NCI-H1105 treated with DMSO at 0.1 percent for 48 hours (cell line): Measurements from ENCODE around the gene SOHLH1.

Experiments
- DNase-seq: peaks from one replicate; lab custom pipeline; 2025; lab: John Stamatoyannopoulos, UW

Gene SOHLH1

DNA sequence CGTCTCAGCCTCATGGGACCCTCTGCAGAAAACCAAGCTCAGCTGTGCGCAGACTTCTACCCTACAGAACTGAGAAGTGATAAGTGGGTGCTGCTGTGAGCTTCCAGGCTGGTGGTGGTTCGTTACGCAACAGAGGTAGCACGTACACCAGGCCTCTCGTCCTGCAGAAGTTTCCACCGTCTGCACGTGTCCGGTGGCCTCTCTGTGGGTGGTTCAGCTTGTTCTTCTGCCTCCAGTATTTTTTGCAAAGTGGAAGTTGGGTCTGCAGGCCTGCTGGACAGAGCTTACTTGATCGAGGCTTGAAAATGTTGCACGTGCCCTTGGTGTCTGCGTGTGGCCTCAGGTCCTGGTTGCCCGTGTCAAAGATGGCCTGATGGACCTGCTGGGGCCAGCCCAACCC, 30.2 kb upstream of the SOHLH1 start:
- DNase-seq = no peak

DNA sequence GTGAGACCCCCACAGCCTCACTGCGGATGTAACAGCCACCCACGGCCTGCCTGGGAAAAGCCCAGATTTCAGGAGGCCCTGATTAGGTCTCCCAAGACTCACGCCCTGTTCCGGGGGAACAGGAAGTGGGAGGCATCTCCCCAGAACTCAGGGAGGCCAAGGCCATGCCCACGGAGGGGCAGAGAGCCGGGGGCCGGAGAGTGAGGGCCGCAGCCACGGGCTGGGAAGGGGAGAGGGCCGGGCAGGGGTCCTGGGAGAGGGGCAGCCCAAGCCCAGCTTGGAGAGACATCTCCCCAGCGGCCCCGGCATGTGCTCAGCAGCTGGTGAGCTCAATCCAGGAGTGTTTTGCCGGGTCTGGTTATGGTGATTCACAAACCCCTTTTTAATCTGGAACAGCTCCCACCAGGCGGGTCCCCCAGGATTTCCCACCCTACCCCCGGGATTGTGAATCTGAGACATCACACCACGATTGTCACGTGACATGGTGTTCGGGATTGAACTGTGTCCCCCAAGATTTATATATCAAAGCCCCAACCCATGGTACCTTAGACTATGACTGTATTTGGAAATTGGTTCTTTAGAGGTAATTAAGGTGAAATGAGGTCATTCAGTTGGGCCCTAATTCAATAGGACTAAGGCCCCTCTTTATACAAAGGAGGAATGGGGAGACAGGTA, 29.3 kb upstream of the SOHLH1 start:
- no peak for DNase-seq

DNA sequence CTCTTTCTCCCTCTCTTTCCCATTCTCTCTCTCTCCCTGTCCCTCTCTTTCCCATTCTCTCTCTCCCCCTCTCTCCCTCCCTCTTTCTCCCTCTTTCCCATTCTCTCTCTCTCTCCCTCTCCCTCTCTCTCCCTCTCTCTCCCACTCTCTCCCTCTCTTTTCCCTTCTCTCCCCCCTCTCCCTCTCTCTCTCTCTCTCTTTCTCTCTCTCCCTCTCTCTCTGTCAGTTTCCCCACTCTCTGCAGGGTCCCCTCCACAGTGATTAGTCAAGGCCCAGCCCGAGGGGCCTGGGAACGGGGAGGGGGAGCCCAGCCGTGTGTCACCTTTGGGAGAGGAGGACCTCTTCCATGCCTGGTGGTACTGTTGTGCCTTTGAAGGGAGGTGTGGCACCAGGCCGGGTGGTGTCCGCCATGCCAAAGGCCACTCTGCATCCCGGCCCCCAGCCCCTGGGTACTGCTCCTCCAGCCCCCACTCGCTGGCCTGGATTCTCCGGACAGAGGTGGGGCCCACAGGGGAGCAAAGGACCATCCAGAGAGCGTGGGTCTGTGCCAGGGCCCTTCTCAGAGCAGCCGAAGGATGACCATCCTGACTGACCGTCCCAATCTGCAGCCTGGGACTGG, 28.1 kb upstream of the SOHLH1 start:
- DNase-seq = no peak

DNA sequence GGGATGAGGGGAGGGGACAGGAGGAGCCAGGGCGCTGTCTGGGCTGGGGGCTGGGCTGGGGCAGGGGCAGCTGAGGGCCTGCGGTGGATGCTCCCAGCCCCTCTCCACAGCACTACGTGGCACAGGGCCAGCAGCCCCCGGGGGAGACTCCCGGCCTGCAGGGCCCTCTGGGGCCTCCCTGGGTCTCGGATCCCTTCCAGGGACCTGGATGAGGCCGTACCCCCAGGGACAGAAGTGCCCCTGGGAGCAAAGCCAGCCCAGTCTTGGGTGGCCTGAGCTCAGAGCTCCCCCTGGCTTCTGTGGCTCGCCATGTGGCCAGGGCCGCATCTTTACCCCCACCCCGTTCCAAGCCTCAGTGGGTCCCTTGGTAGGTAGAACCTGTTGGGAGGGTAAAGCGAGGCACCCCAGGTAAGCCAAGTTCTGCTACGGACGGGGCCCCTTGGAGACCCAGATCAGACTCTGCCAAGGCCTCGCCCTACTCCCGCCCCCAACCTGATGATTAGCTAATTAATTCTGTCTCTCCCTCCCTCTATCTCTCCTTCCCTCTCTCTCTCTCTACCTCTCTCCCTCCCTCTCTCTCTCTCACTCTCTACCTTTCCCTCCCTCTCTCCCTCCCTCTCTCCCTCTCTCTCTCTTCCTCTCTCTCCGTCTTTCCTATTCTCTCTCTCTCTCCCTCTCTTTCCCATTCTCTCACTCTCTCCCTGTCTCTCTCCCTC, 27.0 kb upstream of the SOHLH1 start:
- DNase-seq = no peak

DNA sequence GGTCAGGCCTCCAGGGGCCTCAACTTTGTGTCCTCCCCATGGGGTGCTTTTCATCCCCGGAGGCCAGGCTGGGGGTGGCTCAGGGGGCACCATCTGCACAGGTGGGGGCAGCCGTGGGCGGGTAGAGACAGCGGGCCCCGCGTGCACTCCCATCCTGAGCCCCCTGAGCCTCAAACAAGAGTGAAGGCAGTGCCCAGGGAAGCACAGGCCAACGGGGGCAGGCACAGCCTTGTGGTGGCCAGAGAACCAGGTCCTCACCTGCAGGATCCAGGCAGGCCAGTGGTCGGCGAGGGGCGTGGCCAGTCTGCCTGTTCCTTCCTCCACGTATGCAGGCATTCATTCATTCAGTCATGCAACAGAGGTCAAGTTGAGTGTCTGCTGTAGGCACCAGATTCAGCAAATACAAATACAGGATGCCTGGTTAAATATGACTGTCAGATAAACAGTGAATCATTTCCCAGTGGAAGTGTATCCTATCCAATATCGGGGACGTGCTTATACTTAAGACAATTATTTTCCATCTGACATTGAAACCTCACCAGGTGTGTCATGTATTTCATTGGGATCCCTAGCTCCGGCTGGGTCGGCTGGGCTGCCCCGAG, 25.0 kb upstream of the SOHLH1 start:
- no peak for DNase-seq

DNA sequence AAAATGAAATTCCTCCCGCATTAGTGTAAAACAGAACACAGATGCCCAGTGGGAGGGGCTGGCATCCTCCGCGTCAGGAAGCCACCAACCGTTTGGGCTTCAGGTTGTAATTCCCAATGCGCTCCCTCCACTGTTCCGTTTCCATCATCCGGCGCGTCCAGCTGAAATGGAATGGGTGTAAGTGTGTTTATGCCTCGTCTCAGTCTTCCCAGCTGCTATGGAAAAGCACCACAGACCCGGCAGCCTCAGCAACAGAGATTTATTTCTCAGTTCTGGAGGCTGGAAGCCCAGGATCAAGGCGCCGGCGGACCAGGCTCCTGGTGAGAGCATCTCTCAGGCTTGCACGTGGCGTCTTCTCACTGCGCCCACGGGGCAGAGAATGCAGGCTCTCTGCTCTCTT, 23.1 kb upstream of the SOHLH1 start:
- DNase-seq = no peak

DNA sequence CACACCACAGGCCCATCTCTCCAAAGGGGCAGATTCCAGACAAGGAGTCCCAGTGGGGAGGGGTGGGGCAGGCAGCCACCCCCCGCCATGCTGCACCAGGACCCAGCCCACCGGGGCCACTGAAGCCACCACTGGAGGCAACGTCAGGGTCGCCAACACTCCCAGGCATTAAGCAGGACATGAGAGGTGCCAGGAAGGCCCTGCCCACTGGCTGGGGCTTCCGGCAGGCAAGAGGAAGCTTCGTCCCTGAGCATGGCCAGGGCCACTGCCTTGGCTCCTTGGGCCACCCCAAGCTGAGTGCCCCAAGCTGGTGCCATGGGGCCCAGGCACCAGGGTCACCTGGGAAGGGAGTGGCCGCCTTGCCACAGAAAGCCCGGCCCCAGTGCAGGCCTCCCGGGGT, 20.2 kb upstream of the SOHLH1 start:
- no peak for DNase-seq

DNA sequence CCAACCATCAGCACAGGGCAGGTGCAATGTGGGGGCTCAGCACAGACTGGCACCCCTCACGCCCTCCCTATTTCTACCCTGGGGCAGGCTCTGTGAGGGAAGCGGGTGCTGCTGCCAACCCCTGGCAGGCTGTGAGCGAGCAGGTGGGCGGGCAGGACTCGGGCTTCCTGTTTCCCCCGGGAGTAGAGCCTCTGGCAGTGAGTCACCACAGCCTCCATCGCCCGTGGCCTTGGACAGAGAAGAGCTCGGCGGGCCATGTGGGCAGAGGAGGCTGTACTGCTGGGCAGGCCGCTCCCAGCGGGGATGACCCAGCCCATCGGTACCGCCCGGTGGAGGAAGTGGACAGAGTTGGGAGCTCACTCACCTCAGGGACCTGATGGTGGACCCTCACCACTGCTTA, 19.3 kb upstream of the SOHLH1 start:
- no peak for DNase-seq

DNA sequence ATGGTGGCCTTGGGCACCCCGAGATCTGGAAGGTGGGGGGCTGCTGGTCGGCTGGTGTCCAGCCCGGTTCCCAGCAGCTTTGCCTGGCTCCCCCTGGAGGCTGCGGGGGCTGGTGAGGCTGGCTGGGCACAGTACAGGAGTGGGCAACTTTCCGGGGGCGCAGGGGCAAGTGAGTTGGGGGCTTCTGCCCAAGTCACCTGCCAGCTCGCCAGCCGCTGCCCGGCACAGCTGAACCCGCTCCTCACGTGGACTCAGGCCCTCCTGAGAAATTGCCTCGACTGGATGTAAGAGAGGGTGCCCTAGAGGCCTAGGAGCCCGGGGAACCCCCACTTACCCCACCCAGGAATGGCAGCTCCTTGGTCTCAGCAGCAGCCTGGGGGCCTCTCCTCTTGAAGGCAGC, 18.1 kb upstream of the SOHLH1 start:
- no peak for DNase-seq

DNA sequence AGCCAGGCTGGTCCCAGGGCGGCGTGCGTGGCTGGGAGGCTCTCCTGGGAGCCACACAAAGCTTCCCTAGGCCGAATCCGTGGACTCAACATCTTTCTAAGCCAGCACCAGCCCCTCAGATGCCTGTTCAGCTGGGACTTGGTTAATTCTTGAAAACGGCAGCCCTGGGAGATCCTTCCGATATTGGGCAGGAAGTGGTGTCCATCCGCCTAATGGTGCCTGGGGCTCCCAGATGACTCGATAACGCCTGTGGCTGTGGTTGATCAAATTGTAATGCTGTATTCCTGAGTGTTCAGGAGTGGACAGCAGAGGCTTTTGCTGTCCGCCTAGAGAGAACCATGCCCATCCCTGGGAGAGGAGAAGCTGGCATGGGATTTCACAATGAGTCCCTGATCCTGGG, 16.8 kb upstream of the SOHLH1 start:
- no peak for DNase-seq

DNA sequence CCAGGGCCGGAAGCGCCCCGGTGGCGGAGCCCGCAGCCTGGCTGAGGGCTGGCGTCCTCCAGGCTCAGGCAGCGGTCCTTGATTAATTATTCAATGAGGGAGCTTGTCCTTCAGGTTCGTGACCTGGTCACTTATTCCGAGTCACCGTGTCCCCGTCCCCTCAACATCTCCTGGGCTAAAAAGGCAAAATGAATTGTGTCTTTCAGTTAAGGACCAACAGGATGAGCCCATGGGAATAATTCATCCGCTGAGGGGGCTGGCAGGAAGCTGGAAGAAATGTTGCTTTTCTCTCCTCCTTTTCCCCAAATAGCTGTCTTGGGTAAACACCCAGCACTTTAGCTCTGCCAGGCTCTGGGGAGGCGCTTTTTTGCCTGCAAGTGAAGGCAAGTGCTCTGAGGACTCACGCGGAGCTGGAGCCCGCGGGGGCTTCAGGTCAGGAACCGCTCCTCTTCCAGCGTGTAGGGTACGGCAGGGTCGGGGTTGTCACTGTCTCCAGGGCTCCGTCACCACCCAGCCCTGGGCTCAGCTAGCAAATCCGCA, 15.8 kb upstream of the SOHLH1 start:
- DNase-seq = no peak

DNA sequence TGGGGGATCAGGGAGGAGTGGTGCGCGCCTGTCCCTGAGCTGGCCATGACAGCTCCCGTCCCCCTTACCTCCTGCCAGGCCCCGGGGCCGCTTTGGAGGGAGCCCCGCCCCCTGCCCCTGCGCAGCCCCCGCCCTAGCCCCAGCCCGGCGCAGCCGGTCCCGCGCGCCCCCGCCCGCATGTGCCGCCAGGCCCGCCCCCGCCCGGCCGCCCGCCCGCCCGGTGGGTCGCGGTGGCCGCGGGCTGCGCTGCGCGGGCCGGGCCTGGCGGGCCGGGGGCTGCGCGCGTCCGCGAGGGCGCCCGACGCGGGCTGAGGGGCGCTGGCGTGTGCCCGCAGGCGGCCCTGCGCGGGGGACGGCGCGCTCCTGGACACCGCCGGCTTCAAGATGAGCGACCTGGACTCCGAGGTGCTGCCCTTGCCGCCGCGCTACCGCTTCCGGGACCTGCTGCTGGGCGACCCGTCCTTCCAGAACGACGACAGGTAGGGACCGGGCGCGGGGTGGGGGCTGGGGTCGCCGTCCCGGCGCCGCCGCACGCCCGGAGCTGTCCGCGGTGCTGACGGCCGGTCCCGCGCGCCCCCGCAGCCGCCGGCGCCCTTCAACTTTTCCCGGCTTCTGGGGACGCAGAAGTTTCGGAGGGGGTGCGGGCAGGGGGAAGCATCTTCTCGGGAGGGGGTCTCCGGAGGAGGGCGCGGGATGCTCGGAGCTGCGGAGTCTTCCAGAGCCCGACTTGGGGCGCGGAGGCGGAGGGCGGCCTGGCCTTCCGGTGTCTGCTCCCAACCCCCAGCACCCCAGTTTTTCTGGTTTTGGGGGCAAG, 15.2 kb upstream of the SOHLH1 start:
- no peak for DNase-seq

DNA sequence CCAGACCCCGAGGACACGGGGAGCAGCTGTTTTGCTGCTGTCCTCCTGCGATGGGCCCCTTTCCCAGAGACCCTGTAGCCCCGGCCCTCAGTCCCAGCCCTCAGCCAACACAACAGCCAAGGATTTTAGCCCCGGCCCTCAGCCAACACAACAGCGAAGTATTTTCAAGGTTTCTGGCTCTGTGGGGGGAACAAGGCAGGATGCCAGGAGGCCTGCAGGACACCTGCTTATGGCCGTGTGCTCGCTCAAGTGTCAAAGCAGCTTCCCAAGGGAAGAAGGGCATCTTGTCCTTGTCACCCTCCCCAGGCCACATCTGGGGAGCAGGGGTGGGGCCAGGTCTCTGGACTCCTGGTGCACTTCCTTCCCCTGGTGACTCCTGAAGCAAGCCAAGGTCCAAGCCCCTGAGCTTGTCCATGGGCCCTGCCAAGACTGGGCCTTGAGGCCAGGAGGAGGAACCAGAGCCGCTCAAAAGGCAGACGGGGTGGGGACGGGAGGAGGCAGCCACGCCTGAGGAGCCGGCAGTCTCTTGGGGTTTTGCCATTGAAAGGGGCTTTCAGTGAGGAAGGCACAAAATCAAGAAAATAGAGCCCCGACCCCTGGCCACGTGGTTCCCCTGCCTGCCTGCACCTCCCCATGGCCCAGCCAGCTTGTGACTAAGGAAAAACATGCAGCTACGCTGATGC, 13.5 kb upstream of the SOHLH1 start:
- DNase-seq = no peak

DNA sequence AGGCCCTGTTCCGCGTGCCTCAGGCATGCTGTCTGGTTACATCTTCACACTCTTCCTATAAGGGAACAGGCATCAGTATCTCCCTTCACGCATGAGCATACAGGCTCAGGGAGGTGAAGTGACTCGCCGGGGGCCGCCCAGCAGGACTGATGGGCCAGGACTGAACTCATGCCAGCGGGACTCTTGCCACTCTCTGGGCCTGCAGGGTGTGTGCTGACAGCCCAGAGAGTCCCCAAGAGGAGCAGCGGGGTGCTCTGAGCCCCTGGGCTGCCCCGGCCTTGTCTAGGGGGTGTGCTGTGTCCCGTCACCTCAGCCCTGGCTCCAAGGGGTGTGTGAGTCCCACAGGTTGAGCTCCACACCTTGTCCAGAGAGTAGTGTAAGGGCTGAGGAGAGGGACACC, 12.6 kb upstream of the SOHLH1 start:
- DNase-seq = no peak

DNA sequence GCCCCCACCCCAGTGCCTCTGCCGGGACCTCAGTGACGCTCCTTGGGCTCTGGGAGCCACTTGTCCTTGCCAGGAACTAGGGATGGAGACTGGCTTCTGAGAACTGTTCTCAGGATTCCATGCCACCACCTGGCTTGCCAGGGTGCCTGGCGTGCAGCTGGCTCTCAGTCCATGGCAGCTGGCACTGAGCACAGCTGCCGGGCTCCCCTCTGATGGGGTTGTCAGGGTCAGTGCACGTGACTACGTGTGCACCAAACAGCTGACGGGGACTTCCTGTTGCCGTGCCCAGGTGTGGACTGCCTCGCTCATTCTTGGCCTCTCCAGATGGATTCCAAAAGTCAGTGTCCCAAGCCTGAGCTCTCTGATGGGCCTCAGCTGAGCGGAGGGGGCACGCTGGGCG, 12.1 kb upstream of the SOHLH1 start:
- DNase-seq = peak; percentile 37

DNA sequence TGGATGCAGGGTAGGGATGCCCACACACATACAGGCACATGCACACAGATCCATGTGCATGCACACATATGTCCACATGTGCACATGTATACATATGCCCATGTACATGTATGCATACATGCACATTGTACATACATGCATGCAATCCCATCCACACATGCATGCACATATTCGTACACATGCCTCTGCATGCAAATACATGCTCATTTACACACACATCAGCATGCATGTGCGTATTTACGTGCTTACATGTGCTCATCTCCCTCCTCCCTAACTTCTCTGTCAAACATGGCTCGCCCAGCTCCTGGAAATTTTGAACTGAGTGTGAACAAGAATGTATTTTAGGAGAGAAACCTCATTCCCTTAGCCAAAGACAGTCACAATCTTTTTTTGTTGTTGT, 8.9 kb upstream of the SOHLH1 start:
- no peak for DNase-seq

DNA sequence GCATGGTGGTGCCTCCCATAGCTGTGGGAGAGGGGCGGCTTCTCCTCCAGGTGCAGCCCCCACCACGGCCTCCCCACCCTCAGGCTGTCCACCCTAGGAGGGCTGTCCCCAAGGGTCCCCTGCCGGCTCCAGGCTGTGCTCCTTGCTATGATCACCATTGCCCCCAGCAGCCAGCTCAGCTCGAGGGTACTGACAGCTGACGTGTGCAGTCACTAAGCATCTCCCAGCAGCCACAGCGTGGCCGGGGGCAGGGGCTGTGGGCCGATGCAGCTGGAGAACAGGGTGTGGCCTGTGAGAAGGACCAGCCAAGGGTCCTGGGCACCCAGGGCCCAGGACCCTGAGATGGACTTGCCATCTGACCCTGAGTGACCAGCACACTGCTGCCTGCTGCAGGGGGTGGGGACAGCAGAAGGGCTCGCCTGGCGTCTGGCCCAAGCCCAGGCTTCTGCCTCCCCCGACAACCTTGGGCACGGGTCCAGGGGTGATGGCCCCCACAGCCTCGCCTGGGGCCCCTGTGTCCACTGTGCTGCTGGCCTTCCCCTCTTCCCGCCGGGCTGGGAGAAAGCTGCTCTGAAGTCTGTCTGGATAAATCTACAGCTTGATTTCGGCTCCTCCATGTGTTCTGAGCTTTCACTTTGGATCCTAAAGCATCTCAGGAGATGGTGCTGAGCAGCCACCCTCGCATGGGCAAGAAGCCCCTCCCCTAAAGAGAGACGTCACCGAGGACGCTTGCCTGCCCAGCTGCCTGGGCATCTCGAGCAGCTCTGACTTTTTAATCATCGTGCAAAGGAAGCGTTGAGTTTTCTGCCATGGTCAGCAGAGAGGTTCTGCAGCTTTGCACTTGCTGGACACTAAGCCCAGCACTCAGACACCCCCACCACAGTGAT, 8.2 kb upstream of the SOHLH1 start:
- no peak for DNase-seq

DNA sequence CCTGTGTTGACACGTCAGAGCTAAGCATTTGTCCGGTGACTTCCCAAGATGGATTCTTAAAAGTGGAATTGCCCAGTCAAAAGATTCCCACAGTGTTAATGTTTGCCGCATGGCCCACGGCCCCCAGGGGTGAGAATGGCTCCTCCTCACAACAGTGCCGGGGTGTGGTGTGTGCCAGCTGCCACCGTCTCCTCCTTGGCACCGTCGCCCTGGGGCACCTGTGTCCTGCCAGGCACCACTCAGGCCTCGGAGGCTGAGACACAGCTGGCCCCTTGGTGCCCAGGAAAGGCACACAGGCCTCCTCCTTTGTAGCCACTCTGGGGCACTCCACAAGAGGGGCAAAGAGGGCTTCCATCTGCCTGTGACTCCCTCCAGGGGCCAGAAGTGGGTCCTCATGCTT, 7.0 kb upstream of the SOHLH1 start:
- DNase-seq = no peak

DNA sequence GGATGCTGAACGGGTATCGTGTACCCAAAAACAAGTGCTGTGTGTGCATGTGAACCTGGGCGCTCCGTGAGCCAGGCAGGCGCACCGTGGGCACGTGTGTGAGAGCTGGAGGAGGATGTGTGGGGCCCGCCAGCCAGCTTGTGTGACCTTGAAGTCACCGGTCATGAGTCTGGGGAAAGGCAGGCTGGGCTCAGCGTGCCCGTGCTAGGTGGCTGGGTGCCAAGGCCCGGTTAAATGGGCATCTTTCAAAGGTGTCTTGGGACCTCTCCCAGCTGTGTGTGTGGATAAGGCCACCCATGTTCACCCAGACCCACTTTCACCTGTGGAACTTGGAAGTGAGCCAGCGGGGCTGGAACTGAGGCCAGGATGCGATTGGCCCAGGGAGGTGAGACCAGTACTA, 6.1 kb upstream of the SOHLH1 start:
- peak; percentile 16 for DNase-seq

DNA sequence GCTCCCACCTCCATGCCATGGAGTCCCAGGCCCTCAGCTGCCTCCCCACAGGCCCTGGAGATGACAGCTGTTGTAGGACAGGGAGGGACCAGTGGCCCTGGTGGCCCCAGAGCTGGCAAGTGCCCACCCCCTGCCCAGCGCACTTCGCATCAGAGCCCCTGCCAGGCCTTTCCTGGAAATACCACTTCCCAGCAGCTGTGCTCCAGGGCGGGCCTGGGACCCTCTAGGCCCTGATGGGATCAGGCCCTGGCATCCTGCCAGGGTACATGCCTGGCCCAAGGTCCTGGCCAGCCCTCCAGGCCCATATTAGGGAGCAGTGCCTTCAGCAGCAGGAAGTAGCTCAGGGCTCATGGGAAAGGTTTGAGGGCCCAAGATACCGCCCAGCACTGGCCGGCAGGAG, 5.2 kb upstream of the SOHLH1 start:
- DNase-seq = no peak
